ENCODE measurements around the gene ACTG1.

Gene ACTG1

DNA sequence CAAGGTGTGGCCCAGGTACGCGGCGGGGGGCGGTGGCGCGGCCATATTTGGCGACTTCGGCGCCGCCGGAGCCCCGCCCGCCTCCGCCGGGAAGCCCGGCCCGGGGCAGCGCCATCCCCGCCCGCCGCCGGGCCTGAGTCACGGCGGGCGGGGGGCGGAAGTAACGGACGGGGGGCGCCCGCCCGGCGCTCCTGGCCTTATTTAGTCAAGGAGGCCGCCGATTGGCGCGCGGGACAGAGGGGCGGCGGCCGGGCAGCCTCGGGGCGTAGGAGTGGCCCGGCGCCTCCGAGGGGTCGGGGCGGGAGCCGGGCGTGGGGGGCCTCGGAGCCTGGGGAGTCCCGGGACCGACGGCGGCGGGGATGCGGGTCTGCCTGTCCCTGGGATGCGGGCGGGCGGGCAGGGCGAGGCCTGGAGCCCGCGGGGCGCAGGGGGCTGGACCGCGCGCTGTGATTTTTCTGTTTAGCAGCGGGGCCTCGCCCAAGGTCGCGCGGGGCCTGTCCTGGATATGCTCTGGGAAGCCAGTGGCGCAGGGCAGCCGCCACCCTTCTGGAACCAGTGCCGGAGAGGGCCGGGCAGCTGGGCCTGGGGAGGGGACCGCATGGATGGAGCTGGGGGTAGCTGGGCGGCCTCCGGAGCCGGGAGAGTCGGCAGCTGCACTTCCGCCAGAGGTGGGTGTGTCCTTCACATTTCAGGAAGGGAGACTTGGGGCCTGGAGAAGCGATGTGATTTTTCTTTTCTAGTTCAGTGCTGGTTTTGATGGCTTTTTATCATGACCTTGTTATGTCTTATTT, 2.3 kb upstream of the ACTG1 start:
- H3K18ac ChIP-seq (ENCODE audit: low read length), result peak overlapping the region; percentile 99
- H4K91ac ChIP-seq (ENCODE audit: low read depth, low read length, poor library complexity), result no peak overlapping the region
- peaks cover 23% of the 10 kb centered on the region for H3K79me1 ChIP-seq (ENCODE audit: low read depth, low read length)
- peaks cover 0 to 28% (median 14%) of the 10 kb centered on the region in 3 experiments for H3K27me3 ChIP-seq (ENCODE audit: control insufficient read depth in 3 of 3, insufficient read depth in 3 of 3, low read depth in 1 of 3, low read length in 3 of 3)
- peak overlapping the region; percentile 65 for H3K27ac ChIP-seq (replicated peaks; ENCODE audit: low read length)
- H3K9me3 ChIP-seq (replicated peaks in 1 of 2; ENCODE audit: control insufficient read depth in 2 of 2, insufficient read depth in 1 of 2, low read depth in 1 of 2, low read length in 2 of 2), result no peaks in the 10 kb centered on the region
- peak overlapping the region; percentile 76 for H2BK120ac ChIP-seq (ENCODE audit: low read depth, low read length)
- H3K36me3 ChIP-seq (replicated peaks in 1 of 2; ENCODE audit: control insufficient read depth in 2 of 2, insufficient read depth in 2 of 2, low read length in 2 of 2), result peaks cover 20 to 23% of the 10 kb centered on the region in 2 donors
- H3K4me2 ChIP-seq (ENCODE audit: insufficient read depth, low read length, poor library complexity, severe bottlenecking), result peak overlapping the region; percentile 99
- peaks cover 26 to 29% of the 10 kb centered on the region in 2 donors for H3K4me1 ChIP-seq (ENCODE audit: control insufficient read depth in 2 of 2, insufficient read depth in 1 of 2, low read depth in 1 of 2, low read length in 2 of 2)
- peak overlapping the region; percentile 95 for H3K9ac ChIP-seq (ENCODE audit: low read depth, low read length, poor library complexity)
- peak overlapping the region; percentile 55 for H3K23ac ChIP-seq (ENCODE audit: low read depth, low read length, poor library complexity)
- no peak overlapping the region for H3K4ac ChIP-seq (ENCODE audit: low read length)
- H2AK5ac ChIP-seq (ENCODE audit: low read depth, low read length), result peak overlapping the region; percentile 19
- H2AFZ ChIP-seq (ENCODE audit: low read length), result peak overlapping the region; percentile 75
- peak overlapping the region; percentile 31 for H2BK12ac ChIP-seq (ENCODE audit: low read length)
- no CpG with 5 or more reads among the region's 82 CpGs for WGBS, 2 donors (ENCODE audit: extremely low coverage in 2 of 2, insufficient read length in 2 of 2, insufficient replicate concordance in 1 of 2)
- H3K14ac ChIP-seq (ENCODE audit: low read length), result no peak overlapping the region
- peak overlapping the region; percentile 90 to 95 for H3K4me3 ChIP-seq (ENCODE audit: low read length in 2 of 2)
- DNase-seq (ENCODE audit: low spot score), result peak; percentile 62
- H4K8ac ChIP-seq (ENCODE audit: low read depth, low read length), result no peak overlapping the region
- H2BK5ac ChIP-seq (ENCODE audit: low read length), result peak overlapping the region; percentile 60
- H2BK15ac ChIP-seq (ENCODE audit: low read length), result peak overlapping the region; percentile 21

DNA sequence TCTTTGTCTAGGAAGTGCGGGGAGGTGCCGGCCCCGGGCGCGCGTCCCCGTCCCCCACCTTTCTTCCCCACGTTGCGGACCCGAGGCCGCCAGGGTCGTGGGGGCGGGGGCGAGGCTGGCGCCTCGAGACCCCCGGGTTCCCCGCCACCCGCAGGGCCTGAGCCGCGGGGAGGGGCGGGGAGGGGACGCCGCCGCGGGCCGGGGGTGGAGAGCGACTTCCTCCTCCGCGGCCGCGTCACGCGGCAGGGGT, 1.8 kb upstream of the ACTG1 start:
- peak overlapping the region; percentile 90 to 95 for H3K4me3 ChIP-seq (ENCODE audit: low read length in 2 of 2)
- peak overlapping the region; percentile 99 for H3K18ac ChIP-seq (ENCODE audit: low read length)
- H3K23ac ChIP-seq (ENCODE audit: low read depth, low read length, poor library complexity), result peak overlapping the region; percentile 96
- peaks cover 23 to 30% of the 10 kb centered on the region in 2 donors for H3K4me1 ChIP-seq (ENCODE audit: control insufficient read depth in 2 of 2, insufficient read depth in 1 of 2, low read depth in 1 of 2, low read length in 2 of 2)
- WGBS, 2 donors (ENCODE audit: extremely low coverage in 2 of 2, insufficient read length in 2 of 2, insufficient replicate concordance in 1 of 2), result no CpG with 5 or more reads among the region's 34 CpGs
- peak overlapping the region; percentile 99 for H3K4me2 ChIP-seq (ENCODE audit: insufficient read depth, low read length, poor library complexity, severe bottlenecking)
- H4K8ac ChIP-seq (ENCODE audit: low read depth, low read length), result no peak overlapping the region
- H3K14ac ChIP-seq (ENCODE audit: low read length), result peak overlapping the region; percentile 89
- peak overlapping the region; percentile 75 for H2AFZ ChIP-seq (ENCODE audit: low read length)
- no peak overlapping the region for H2BK5ac ChIP-seq (ENCODE audit: low read length)
- peaks cover 22 to 29% of the 10 kb centered on the region in 2 donors for H3K36me3 ChIP-seq (replicated peaks in 1 of 2; ENCODE audit: control insufficient read depth in 2 of 2, insufficient read depth in 2 of 2, low read length in 2 of 2)
- H3K27ac ChIP-seq (replicated peaks; ENCODE audit: low read length), result peak overlapping the region; percentile 58
- no peak overlapping the region for H3K4ac ChIP-seq (ENCODE audit: low read length)
- DNase-seq (ENCODE audit: low spot score), result no peak
- peak overlapping the region; percentile 87 for H2BK120ac ChIP-seq (ENCODE audit: low read depth, low read length)
- H3K27me3 ChIP-seq (ENCODE audit: control insufficient read depth in 3 of 3, insufficient read depth in 3 of 3, low read depth in 1 of 3, low read length in 3 of 3), result peaks cover 0 to 22% (median 9%) of the 10 kb centered on the region in 3 experiments
- peak overlapping the region; percentile 99 for H2BK15ac ChIP-seq (ENCODE audit: low read length)
- H2AK5ac ChIP-seq (ENCODE audit: low read depth, low read length), result peak overlapping the region; percentile 99
- H2BK12ac ChIP-seq (ENCODE audit: low read length), result peak overlapping the region; percentile 69
- H3K79me1 ChIP-seq (ENCODE audit: low read depth, low read length), result peaks cover 23% of the 10 kb centered on the region
- no peaks in the 10 kb centered on the region for H3K9me3 ChIP-seq (replicated peaks in 1 of 2; ENCODE audit: control insufficient read depth in 2 of 2, insufficient read depth in 1 of 2, low read depth in 1 of 2, low read length in 2 of 2)
- H4K91ac ChIP-seq (ENCODE audit: low read depth, low read length, poor library complexity), result no peak overlapping the region
- H3K9ac ChIP-seq (ENCODE audit: low read depth, low read length, poor library complexity), result peak overlapping the region; percentile 77

DNA sequence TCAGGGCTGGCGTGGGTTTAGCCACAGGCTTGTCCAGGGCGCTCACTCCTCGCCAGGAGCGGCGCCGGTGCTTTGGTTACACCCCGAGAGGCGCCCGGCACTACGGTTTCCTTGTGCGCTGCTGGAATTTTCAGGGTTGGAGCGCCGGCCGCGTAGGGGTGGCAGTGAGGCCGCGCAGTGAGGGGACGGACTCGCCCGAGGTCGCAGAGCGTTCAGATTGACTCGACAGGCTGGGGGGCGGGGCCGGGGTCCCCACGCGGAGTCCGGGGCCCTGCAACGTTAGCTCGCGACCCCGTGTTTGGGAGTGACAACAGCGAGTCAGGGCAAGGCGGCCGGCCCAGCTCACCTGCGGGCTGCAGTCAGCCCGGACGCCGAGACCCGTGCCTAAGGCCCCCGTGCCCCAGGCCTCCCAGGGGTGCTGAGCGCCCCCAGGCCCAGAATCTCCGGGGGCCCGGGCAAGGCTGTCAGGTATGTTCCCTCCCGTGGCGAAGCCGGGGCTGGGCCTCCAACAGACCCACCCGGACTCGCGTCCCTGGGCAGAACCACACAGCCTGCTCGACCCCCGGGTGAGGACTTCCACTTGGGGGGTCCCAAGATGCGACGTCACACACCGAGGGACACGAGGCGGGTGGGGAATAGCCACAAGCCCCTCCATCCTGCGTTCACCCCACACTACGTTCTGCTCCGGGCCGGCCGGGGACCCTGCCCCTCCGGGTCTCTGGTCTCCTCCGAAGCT, 1.3 kb upstream of the ACTG1 start:
- Histone ChIP-seq H3K36me3 (replicated peaks in 1 of 2; ENCODE audit: control insufficient read depth in 2 of 2, insufficient read depth in 2 of 2, low read length in 2 of 2) (peaks cover 26 to 34% of the 10 kb centered on the region in 2 donors), H2BK15ac (ENCODE audit: low read length) (peak overlapping the region; percentile 99), H2BK120ac (ENCODE audit: low read depth, low read length) (peak overlapping the region; percentile 87), H3K18ac (ENCODE audit: low read length) (peak overlapping the region; percentile 99), H3K9ac (ENCODE audit: low read depth, low read length, poor library complexity) (peak overlapping the region; percentile 77), H2BK5ac (ENCODE audit: low read length) (peak overlapping the region; percentile 89), H2AFZ (ENCODE audit: low read length) (peak overlapping the region; percentile 75), H3K4me1 (ENCODE audit: control insufficient read depth in 2 of 2, insufficient read depth in 1 of 2, low read depth in 1 of 2, low read length in 2 of 2) (peaks cover 19 to 33% of the 10 kb centered on the region in 2 donors), H3K79me1 (ENCODE audit: low read depth, low read length) (peaks cover 21% of the 10 kb centered on the region), H3K27ac (replicated peaks; ENCODE audit: low read length) (peak overlapping the region; percentile 58), H4K91ac (ENCODE audit: low read depth, low read length, poor library complexity) (peak overlapping the region; percentile 50), H3K14ac (ENCODE audit: low read length) (peak overlapping the region; percentile 89), H2AK5ac (ENCODE audit: low read depth, low read length) (peak overlapping the region; percentile 99), H3K4ac (ENCODE audit: low read length) (peak overlapping the region; percentile 72), H3K27me3 (ENCODE audit: control insufficient read depth in 3 of 3, insufficient read depth in 3 of 3, low read depth in 1 of 3, low read length in 3 of 3) (peaks cover 0 to 17% (median 5%) of the 10 kb centered on the region in 3 experiments), H3K4me3 (ENCODE audit: low read length in 2 of 2) (peak overlapping the region; percentile 90 to 95), H3K4me2 (ENCODE audit: insufficient read depth, low read length, poor library complexity, severe bottlenecking) (peak overlapping the region; percentile 99), H4K8ac (ENCODE audit: low read depth, low read length) (no peak overlapping the region), H3K9me3 (replicated peaks in 1 of 2; ENCODE audit: control insufficient read depth in 2 of 2, insufficient read depth in 1 of 2, low read depth in 1 of 2, low read length in 2 of 2) (peaks cover 0 to 3% of the 10 kb centered on the region in 2 donors), H2BK12ac (ENCODE audit: low read length) (peak overlapping the region; percentile 69), H3K23ac (ENCODE audit: low read depth, low read length, poor library complexity) (peak overlapping the region; percentile 96)
- no CpG with 5 or more reads among the region's 64 CpGs for WGBS, 2 donors (ENCODE audit: extremely low coverage in 2 of 2, insufficient read length in 2 of 2, insufficient replicate concordance in 1 of 2)
- DNase-seq (ENCODE audit: low spot score), result peak; percentile 68

DNA sequence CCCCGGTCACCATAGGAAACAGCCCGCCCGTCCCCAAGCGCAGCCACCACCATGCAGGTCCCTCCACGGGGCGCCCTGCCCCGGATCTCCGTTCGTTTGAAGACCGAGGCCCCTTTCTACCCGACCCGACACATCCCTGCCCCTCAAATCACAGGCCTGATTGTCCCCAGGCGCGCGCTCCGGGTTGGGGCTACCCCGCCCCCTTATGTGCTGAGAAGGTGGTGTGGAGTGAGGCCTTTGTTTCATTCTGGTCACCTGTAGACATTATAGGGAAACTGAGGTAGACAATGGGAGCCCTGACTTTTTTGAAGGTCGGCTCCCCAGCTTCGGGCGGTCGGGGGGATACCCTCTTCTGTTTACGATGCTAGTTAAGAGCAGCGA, 763 bp upstream of the ACTG1 start:
- H4K91ac ChIP-seq (ENCODE audit: low read depth, low read length, poor library complexity), result peak overlapping the region; percentile 50
- H3K9ac ChIP-seq (ENCODE audit: low read depth, low read length, poor library complexity), result peak overlapping the region; percentile 91
- H3K4me3 ChIP-seq (ENCODE audit: low read length in 2 of 2), result peak overlapping the region; percentile 90 to 95
- no CpG with 5 or more reads among the region's 23 CpGs for WGBS, 2 donors (ENCODE audit: extremely low coverage in 2 of 2, insufficient read length in 2 of 2, insufficient replicate concordance in 1 of 2)
- peak overlapping the region; percentile 99 for H3K4me2 ChIP-seq (ENCODE audit: insufficient read depth, low read length, poor library complexity, severe bottlenecking)
- peaks cover 29 to 39% of the 10 kb centered on the region in 2 donors for H3K36me3 ChIP-seq (replicated peaks in 1 of 2; ENCODE audit: control insufficient read depth in 2 of 2, insufficient read depth in 2 of 2, low read length in 2 of 2)
- peak overlapping the region; percentile 75 for H2AFZ ChIP-seq (ENCODE audit: low read length)
- H4K8ac ChIP-seq (ENCODE audit: low read depth, low read length), result no peak overlapping the region
- H3K4me1 ChIP-seq (ENCODE audit: control insufficient read depth in 2 of 2, insufficient read depth in 1 of 2, low read depth in 1 of 2, low read length in 2 of 2), result peaks cover 14 to 29% of the 10 kb centered on the region in 2 donors
- peaks cover 0 to 12% (median 2%) of the 10 kb centered on the region in 3 experiments for H3K27me3 ChIP-seq (ENCODE audit: control insufficient read depth in 3 of 3, insufficient read depth in 3 of 3, low read depth in 1 of 3, low read length in 3 of 3)
- H3K79me1 ChIP-seq (ENCODE audit: low read depth, low read length), result peaks cover 21% of the 10 kb centered on the region
- peak overlapping the region; percentile 58 for H3K27ac ChIP-seq (replicated peaks; ENCODE audit: low read length)
- DNase-seq (ENCODE audit: low spot score), result peak; percentile 74
- peak overlapping the region; percentile 89 for H3K14ac ChIP-seq (ENCODE audit: low read length)
- peak overlapping the region; percentile 99 for H3K18ac ChIP-seq (ENCODE audit: low read length)
- peak overlapping the region; percentile 96 for H3K23ac ChIP-seq (ENCODE audit: low read depth, low read length, poor library complexity)
- peak overlapping the region; percentile 94 for H2BK12ac ChIP-seq (ENCODE audit: low read length)
- H2BK5ac ChIP-seq (ENCODE audit: low read length), result peak overlapping the region; percentile 89
- H2AK5ac ChIP-seq (ENCODE audit: low read depth, low read length), result peak overlapping the region; percentile 99
- peaks cover 0 to 8% of the 10 kb centered on the region in 2 donors for H3K9me3 ChIP-seq (replicated peaks in 1 of 2; ENCODE audit: control insufficient read depth in 2 of 2, insufficient read depth in 1 of 2, low read depth in 1 of 2, low read length in 2 of 2)
- peak overlapping the region; percentile 99 for H2BK15ac ChIP-seq (ENCODE audit: low read length)
- peak overlapping the region; percentile 72 for H3K4ac ChIP-seq (ENCODE audit: low read length)
- H2BK120ac ChIP-seq (ENCODE audit: low read depth, low read length), result peak overlapping the region; percentile 94

Measured in neuronal stem cell (in vitro differentiated cells).